Esophagus mucosa (tissue), 1 donor: ENCODE measurements around the gene ACE2. TPM values are rescaled to one million over a fixed set of nuclear protein-coding genes. Genes with fewer than 3 reads are reported as not detected.

Experiments used
- total RNA-seq: library from RNA; stranded (reverse); gene quantifications from one replicate; pipeline ENCODE4 v1.2.4, GENCODE V29; 2023
- donor health status: DM: yes; HTN: yes; CAD: no.

ACE2 gene
- total RNA-seq, 1 donor from 2014 or later, result 2.2 TPM

Other genes starting within 250 kb of the ACE2 start
- 0.20 TPM for gene VEGFD, start 216.5 kb downstream of the ACE2 start, total RNA-seq
- 25.5 TPM for gene PIR, start 107.6 kb downstream of the ACE2 start, total RNA-seq
- gene BMX, start 100.2 kb downstream of the ACE2 start, total RNA-seq, result 1.0 TPM
- gene CLTRN, start 63.8 kb upstream of the ACE2 start, total RNA-seq, result 0.20 TPM
- gene CA5B, start 137.3 kb upstream of the ACE2 start, total RNA-seq, result 10.6 TPM
- 5.8 TPM for gene ZRSR2, start 189.5 kb upstream of the ACE2 start, total RNA-seq